ENCODE results near the gene ZBTB40.

The ZBTB40 gene

GRCh38 chr1:22410928-22411495, 40.6 kb upstream of the ZBTB40 start:
- H3K4me3 ChIP-seq (ENCODE audit: low read depth, low read length): no peak overlapping the region
- in situ Hi-C loops (cut with HindIII; ENCODE audit: low sequenced_read_pairs): no loop called here
- no peak for TF ChIP-seq CTCF (IDR thresholded peaks at IDR 0.05; ENCODE audit: low read depth, low read length, missing control alignments)
- no peak for DNase-seq (ENCODE audit: low read depth)

- in situ Hi-C loops (cut with HindIII; ENCODE audit: low sequenced_read_pairs): no loop called here
- DNase-seq (ENCODE audit: low read depth): no peak
- TF ChIP-seq CTCF (IDR thresholded peaks at IDR 0.05; ENCODE audit: low read depth, low read length, missing control alignments): no peak
Observed at GRCh38 chr1:22411589-22411988, 40.1 kb upstream of the ZBTB40 start.

GRCh38 chr1:22412932-22413727, 38.5 kb upstream of the ZBTB40 start:
- no peak for TF ChIP-seq CTCF (IDR thresholded peaks at IDR 0.05; ENCODE audit: low read depth, low read length, missing control alignments)
- no peak overlapping the region for H3K4me3 ChIP-seq (ENCODE audit: low read depth, low read length)
- DNase-seq (ENCODE audit: low read depth): no peak
- in situ Hi-C loops (cut with HindIII; ENCODE audit: low sequenced_read_pairs): no loop called here

More at GRCh38 chr1:22411589-22411988, 40.1 kb upstream of the ZBTB40 start:
- H3K4me3 ChIP-seq (ENCODE audit: low read depth, low read length): no peak overlapping the region

GRCh38 chr1:22413799-22414198, 37.9 kb upstream of the ZBTB40 start:
- H3K4me3 ChIP-seq (ENCODE audit: low read depth, low read length): no peak overlapping the region
- no peak for DNase-seq (ENCODE audit: low read depth)
- TF ChIP-seq CTCF (IDR thresholded peaks at IDR 0.05; ENCODE audit: low read depth, low read length, missing control alignments): no peak
- in situ Hi-C loops (cut with HindIII; ENCODE audit: low sequenced_read_pairs): no loop called here

GRCh38 chr1:22414244-22414751, 37.4 kb upstream of the ZBTB40 start:
- no peak for TF ChIP-seq CTCF (IDR thresholded peaks at IDR 0.05; ENCODE audit: low read depth, low read length, missing control alignments)
- no peak for DNase-seq (ENCODE audit: low read depth)
- in situ Hi-C loops (cut with HindIII; ENCODE audit: low sequenced_read_pairs): no loop called here
- no peak overlapping the region for H3K4me3 ChIP-seq (ENCODE audit: low read depth, low read length)

- no peak for DNase-seq (ENCODE audit: low read depth)
- in situ Hi-C loops (cut with HindIII; ENCODE audit: low sequenced_read_pairs): no loop called here
- no peak overlapping the region for H3K4me3 ChIP-seq (ENCODE audit: low read depth, low read length)
- TF ChIP-seq CTCF (IDR thresholded peaks at IDR 0.05; ENCODE audit: low read depth, low read length, missing control alignments): no peak
Observed at GRCh38 chr1:22415489-22415888, 36.2 kb upstream of the ZBTB40 start.
